HG03139 (cell line): ENCODE results near the gene DCDC1.

Experiments used
- ATAC-seq: cut with Tn5 transposase; IDR thresholded peaks from one replicate; pipeline ENCODE4 v1.9.1; 2021; ENCODE audit not compliant: unreplicated experiment

Gene DCDC1

DNA sequence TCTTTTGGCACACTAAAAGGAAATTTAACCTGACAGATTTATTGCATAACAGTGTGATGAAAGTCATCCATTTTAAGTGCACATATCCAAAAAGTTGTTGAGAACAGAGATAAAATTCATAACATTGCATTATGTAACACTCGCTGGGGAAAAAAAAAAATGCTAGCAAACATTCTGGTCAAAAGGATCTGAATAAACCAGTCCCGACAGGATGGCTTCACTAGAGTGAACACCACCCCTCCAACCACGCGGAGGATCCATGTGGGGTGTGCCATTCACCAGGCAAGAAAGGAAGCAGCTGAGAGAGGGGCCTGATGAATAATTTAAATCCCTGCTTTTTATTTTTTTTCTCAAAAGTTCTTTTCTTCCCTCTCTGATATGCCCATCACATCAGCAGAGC lies 258.7 kb downstream of the DCDC1 start:
- no peak for ATAC-seq

DNA sequence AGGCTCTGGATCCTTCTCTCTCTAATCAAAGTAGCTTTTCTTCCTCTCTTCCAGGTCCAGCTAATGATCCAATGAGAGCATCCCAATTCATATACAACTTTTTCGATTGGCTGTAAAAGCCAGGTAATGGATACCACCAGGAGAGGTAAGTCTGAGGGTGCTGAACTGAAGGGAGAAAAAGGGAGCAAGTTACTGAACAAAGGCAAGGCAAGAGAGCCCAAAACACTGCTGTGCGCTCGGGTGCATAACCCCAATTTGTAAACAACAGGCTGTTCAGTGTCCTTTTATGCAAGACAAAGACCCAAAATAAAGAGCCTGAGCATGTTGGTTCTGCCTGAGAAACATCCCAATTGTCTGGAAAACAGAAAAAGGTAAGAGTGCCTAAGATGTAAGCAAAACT lies 260.1 kb downstream of the DCDC1 start:
- ATAC-seq: no peak

DNA sequence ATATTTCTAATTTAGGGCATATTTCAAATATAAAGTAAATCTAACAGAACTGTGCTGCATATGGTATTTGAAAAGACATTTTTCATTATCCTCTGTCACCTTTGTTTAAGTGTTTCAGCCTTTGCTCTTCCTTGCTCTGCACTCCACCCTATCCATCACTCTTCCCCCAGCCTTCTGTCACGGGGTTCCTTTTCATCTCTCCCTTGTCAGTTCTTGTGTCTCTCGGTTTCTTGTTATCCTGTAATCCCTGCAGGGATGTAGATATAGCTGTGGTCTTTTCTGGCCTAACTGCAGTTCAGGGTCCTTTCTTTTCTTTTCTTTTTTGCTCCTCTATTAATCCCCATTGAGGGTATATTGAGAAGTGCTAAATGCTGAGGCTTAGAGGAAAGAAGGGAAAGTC lies 261.9 kb downstream of the DCDC1 start:
- ATAC-seq: no peak

DNA sequence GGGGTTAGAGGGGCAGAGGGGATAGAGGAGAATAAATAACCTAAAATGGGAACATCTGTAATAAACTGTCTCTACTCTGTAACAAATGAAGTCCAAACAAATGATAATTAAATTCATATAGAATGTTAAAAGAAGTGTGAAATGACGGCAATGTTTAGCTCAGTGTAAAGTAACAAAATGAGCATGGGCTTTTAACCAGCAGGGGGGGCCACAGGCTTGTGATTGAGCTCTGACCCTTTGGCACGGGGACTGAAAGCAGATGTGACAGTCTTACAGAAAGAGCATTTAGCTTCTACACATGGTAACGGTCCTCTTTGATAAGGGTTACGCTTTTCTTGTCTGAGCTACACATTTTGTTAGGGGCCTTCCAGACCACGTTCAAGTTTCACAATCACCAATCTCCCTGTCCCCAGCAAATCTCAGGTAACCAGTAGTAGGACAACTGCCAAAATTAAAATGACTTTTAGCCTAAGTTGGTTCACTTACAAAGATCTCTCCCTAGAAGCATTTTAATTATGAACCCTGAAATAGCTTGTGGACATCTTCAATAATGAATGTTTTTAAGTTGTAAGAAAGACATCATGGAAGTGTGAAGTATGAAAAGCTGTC lies 262.5 kb downstream of the DCDC1 start:
- ATAC-seq: no peak

DNA sequence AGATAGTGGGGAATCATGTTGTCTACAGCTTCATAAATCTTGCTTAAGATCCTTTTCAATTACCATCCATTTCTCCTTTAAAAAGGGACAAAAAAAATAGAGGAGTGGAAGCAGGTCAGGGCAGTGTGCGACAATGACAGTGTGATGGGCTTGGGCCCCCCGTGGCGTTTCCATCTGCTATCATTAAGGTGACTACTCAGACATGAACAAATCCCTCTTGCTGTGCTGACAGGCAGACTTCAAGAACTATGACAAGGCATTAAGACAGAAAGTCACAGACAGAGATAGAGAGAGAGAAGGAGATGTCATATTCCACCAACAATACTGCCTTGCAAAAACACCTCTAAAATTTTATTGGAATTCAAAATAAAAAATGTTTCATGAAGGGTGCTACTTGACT lies 263.2 kb downstream of the DCDC1 start:
- ATAC-seq: no peak

DNA sequence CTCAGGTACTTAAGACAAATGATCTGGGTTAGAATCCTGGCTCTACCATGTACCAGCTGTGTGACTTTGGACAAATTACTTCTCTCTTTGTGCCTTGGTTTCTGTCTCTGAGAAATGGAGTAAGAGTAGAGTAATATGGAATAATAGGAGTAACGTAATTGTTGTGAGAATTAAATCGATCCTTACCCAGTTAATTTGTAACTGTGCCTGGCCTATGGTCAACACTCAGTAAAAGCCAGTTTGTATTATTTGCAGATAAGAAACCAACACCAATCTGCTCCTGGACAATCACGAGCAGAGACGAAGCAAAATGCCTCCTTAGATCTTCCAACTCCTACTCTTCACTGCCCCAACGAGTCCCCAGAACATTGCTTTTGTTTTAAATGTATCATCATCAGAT lies 266.7 kb downstream of the DCDC1 start:
- ATAC-seq: no peak

DNA sequence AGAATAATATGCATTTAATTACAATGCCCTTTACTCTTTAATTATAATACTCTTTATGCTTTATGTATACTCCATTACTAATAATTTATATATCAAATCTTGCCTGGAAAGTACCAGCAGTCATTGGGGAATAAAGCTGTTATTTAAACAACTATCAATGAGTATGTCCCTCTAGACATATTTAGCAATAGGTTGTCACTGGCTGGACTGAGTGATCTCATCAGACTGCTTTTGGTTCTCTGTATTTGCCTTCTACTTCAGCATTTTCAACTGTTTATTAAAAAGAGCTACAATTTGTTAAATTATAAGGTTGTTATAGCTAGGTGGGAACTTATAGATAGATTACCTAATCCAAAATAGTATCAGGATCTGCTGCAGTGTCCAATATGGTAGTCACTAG lies 267.2 kb downstream of the DCDC1 start:
- ATAC-seq: no peak

DNA sequence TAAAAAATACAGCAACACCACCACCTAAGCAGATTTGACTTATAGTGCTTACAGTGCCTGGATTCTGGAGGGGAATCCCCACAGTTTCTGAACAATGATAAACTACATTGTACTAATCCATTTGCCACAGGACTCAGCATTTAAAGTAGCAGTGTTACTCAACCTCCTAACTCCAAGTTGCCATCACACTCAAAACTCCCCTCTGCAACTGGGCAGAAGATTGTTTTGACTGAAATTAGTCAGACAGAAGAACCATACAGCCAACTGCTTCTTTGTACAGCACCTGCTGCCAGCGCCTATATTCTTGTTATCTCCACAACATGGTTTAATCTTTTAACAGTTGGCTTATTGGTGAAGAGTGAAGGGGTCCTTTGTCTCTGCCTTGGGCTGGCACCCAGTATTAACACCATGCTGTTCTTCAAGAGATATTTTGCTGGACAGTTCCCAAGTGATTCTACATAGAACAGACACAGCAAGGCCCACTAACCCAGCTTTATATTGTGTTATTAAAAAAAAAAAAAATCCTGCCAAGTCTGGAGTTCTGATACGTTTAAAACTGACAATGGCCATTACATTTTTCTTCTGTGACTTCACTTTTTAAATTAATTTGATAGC lies 273.2 kb downstream of the DCDC1 start:
- ATAC-seq: no peak

DNA sequence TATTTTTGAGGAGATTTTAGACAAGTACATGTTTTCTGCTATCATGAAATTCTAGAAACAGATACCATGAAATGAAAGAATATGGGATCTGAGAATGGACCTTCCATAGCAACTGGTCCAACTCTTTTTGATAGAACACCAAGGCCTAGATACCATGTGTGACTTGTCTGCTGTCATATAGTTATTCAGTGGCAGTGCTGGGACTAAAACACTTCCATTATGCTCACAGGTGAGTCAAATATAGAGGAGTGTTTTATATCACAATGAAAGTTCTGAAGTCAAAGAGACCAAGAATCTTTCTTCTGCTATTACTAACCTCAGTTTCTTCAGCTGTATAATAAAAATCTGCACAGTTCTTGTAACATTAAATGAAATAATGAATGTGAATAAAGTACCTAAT lies 276.9 kb downstream of the DCDC1 start:
- no peak for ATAC-seq

DNA sequence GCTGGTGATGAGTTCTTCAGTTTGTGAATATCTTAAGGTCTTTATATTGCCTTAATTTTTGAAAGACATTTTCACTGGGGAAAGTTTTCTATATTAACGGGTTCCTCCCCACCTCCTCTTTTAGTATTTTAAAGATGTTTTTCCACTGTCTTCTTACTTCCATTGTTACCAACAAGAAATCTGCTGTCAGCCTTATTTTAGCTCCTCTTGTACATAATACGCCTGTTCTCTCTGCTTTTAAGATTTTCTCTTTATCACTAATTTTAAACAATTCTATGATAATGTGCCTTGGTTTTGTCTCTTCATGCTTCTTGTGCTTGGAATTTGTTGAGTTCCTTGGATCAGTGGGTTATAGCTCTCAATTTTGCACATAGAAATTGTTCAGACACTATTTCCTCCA lies 280.4 kb downstream of the DCDC1 start:
- no peak for ATAC-seq

DNA sequence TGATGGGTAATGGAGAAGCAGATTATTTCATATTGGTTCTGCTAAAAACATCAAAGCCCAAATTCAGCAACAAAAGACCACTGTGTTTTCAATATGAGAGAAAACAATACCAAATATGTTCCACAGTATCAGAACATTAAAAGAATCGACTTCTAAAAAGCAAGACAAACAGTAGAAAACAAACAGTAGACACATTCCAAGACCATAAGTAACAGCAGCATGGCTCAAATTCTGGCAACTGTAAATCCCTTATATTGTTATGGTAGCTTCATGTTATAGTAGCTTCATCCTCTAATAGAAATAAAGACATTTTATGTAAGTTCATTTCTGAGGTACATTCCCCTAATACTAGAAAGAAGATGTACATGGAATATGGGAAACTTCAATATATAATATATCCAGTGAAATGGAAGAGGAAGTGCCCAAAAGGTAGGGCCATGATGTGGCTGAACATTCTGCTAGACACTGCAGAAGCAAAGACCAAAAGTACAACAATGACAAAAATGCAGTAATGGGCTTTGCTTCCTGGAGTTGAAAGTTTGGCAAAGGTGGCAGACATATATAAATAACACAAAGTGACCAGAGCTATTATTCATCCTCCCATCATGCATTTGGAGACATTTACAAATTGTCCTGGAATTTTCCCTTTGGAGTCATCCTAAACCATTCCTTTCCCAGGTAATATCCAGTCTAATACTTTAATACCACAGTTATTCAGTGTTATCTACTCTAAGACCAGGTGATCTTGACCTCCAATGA lies 299.9 kb downstream of the DCDC1 start:
- no peak for ATAC-seq

DNA sequence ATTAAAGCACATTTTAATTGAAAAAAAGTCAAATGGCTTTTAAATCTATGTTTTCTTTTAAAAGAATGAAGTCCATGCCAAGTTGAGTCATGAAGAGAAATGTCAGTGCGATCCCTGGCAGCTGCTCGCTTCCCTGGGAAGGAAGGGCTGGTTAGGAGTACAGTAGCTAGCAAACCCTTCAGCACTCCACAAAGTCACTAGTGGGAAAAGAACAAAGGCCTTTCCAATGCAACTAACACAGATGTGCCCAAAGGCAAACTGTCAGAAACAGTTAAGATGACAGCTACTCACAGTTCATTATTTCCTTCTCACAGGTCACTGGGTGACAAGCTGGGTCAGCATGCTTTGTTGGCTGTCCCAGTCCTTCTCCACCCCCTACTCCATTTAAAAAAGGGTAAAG lies 308.7 kb downstream of the DCDC1 start:
- no peak for ATAC-seq

DNA sequence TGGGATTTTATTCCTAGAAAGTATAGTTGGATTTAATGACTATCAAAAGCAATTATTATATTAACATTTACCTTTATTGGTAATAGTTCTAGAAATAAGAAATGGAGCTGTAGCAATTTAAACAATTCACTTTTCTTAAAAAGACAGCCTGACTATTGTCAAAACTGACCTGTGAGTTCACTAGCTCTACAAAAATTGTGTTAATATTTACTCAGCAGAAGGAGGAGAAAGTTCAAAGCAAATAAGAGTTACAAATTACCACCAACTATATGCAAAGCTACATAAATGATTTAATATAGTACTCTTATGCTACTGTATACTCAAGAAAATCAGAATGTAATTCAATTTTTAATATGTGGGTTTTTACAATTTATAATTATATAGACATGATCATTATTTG lies 310.0 kb downstream of the DCDC1 start:
- no peak for ATAC-seq

DNA sequence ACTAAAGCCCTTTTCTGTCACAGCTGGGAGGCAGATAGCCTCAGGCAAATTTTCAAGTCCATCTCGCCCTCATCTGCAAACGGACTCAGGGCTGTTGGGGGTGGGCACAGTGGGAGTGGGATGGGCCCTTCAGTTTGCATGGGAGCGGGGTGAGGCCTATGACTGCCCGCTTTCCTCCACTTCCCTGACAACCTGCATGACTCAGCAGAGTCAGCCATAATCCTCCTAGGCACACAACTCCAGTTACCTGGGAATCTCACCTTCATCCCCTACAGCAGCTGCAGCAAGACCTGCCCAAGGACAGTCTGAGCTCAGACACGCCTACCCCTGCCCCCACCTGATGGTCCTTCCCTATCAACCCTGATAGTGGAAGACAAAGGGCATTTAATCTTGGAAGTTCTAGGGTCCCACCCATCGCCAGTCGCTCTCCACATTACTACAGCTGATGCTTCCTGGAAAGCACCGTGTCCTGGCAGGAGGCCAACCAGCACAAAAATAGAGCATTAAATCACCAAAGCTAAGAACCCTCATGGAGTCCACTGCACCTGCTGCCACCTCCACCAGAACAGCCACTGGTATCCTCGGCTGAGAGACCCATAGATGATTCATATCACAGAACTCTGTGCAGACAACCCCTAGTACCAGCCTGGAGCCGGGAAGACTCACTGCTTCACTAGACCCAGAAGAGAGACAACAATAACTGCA lies 319.3 kb downstream of the DCDC1 start:
- no peak for ATAC-seq

DNA sequence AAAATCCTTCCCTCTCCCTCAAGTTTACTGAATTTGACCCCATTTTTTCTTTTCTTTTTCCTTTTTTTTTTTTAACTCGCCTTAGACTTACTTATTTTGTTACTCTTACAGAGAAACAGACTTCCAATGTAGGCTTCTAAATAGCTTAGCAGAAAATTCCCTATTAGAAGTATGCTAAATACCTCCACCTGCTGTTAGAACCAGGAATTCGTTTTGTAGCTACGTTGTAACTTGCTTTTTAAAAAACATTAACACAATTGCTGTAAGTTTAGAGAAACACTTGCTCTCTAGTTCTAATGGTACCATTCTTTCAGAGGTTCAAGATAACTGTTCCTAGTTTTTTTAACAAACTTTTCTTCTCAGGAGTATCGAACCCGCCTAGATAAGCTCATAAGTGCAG lies 324.2 kb downstream of the DCDC1 start:
- ATAC-seq: no peak

DNA sequence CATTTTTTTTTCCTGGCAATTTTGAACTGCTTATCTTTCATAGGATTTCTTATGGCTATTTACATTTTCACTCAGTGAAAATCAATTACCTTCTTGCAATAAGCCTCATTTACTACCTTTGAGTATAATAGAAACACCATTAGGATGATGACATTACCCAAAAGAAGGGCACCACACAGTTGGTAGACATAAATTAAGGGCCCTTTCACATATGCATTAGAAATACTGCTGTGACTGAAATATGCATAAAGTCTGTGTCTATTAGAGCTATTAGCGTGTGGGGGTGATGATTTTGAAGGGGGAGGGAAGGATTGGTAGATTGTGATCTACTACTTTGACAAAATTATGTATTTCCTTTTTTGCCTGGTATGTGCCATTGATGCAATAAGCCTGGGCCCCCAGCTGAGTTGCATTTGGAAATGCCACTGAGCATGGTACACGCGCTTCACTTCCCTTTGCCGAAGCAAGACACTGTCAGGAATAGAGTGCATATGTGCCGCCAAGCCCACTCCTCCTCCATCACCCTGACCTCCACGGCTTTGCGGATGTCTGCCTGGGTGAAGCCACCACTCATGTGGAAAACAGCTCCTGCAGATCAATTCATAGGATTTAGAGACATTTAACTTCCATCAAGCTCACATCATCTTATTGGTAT lies 339.3 kb downstream of the DCDC1 start:
- ATAC-seq: no peak

DNA sequence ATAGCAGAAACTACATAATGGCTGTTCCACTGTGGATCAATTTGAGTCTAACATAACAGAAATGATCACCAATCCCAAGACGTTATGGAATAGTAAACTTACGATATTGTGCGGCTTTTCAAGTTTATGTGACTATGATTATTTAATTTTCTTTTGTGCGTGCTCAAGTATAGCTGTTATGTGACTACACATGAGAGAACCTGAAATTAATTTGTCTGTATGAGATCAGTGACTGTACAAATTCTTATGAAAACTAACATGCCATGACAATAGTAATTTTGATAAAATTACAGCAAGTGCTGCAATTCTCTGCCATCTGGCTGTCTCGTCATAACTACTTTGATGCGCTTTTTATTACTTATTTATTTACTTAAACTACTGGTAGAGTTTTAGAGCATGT lies 343.2 kb downstream of the DCDC1 start:
- ATAC-seq: no peak

DNA sequence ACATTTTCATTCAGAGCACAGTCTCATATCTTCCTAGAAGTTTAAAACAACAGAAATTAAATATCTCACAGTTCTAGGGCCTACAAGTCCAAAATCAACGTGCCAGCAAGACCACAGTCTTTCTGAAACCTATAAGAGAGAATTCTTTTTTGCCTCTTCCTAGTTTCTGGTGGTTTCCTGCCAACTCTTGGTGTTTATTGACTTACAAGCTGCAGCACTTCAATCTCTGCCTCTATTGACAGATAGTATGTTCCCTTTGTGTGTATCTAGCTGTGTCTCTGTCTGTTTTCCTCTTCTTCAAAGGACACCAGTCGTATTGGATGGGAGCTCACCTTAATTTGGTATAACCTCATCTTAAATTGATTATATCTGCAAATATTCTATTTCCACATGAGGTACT lies 347.5 kb downstream of the DCDC1 start:
- no peak for ATAC-seq

DNA sequence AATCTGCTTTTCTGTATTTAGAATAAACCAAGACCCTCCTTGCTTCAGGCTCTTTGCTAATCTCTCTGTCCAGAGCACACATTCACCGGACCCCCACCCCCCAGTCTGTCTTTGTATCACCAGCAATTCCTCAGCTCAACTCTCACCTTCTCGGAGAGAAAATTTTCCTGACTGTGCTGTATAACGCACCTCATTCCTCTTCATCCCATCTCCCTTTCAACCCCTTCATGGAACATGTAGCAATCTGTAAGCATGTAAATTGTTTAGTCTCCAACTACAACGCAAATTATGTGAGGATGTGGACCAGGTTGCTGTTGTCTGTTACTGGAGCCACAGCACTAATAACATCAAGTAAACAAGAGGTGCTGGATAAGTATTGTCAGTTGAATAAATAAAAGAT lies 349.8 kb downstream of the DCDC1 start:
- no peak for ATAC-seq

DNA sequence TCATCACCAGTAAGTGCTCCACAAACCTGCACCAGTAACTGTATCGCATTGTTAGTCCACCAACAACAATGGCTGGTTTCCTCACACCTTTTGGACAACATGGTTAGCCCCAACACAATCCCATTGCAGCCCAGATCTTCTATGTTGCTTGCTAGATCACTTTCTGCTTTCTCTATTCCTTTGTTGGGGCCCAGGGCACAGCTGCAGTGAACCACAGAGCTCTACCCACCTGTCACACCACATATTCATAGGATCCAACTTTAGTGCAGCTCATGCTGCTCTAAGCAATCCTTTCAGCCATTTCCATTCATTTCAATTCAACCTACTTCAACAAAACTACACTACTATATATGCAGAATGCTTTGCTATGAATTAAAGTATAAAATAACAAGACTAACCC lies 364.3 kb downstream of the DCDC1 start:
- ATAC-seq: no peak

DNA sequence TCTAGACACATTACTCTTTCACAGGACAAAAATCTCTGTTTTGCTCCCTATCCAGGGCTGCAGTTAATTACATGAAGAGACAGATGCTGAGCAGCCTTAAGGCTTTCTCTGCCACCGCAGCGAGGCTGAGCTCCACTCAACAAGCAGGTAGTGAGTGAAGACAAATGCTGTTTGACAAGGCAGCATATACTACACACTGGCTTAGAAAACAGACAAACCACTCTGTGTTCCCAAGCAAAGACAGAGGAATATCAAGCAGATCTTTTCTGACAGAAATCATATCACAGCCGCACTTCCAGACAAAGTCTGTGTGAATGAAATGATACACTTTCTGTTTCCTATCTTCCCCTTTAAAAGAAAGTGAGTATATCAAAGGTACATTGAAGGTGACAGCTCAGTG lies 368.1 kb downstream of the DCDC1 start:
- ATAC-seq: no peak

DNA sequence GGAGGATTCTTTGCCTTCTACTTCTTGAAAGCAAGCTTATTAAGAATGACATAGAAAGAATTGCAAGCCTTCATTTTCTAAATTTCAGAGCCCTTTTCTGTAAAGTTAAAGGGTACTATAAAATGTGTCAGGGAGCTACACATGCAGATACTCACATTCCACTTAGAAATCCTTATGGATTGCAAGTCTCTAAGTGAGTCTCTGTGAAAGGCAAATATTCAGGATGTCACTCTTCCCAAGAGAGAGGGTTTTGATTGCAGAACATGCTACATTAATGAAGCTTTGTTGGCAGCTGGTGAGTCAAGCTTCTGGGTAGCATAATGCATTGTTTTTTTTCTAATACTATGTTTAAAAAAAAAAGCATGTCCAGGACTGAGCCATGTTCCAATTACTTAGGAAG lies 369.2 kb downstream of the DCDC1 start:
- no peak for ATAC-seq
